Glutamatergic neuron (in vitro differentiated cells): Measurements from ENCODE around the gene WWOX. TPM values are rescaled to one million over a fixed set of nuclear protein-coding genes. Genes with fewer than 3 reads are reported as not detected.

ENCODE experiments used
- DNase-seq: peaks from one replicate; pipeline ENCODE4 v3.0.0; 2022
- H3K27ac Mint-ChIP-seq: one replicate; pipeline ENCODE4 v1.8.0; 2020; ENCODE audit warnings: mild to moderate bottlenecking, mixed read lengths, inconsistent platforms; ENCODE audit not compliant: unreplicated experiment
- H3K27me3 Mint-ChIP-seq: one replicate; pipeline ENCODE4 v1.8.0; 2020; ENCODE audit warnings: mild to moderate bottlenecking, moderate library complexity, mixed read lengths, inconsistent platforms; ENCODE audit not compliant: unreplicated experiment
- H3K36me3 Mint-ChIP-seq: one replicate; pipeline ENCODE4 v1.8.0; 2020; ENCODE audit warnings: mild to moderate bottlenecking, mixed read lengths, inconsistent platforms; ENCODE audit not compliant: unreplicated experiment
- H3K4me1 Mint-ChIP-seq: one replicate; pipeline ENCODE4 v1.8.0; 2020; ENCODE audit warnings: mild to moderate bottlenecking, low read depth, mixed read lengths, inconsistent platforms; ENCODE audit not compliant: unreplicated experiment
- H3K4me3 Mint-ChIP-seq: one replicate; pipeline ENCODE4 v1.8.0; 2020; ENCODE audit warnings: mild to moderate bottlenecking, mixed read lengths, inconsistent platforms; ENCODE audit not compliant: unreplicated experiment
- H3K9me3 Mint-ChIP-seq: one replicate; pipeline ENCODE4 v1.8.0; 2020; ENCODE audit warnings: mild to moderate bottlenecking, moderate library complexity, mixed read lengths, inconsistent platforms; ENCODE audit not compliant: unreplicated experiment
- total RNA-seq: library from RNA; stranded (reverse); fragmentation: NEBNext Ultra II Directional; extraction: Animal tissue kit (Norgen Biotek cat#: 25700); gene quantifications from one replicate; pipeline ENCODE4 v1.2.1, GENCODE V29; 2021; ENCODE audit not compliant: unreplicated experiment
- TF ChIP-seq, protein P1 (sequence below): fragments of 200-600 bp; sonication (generic); IDR thresholded peaks from one replicate; pipeline ENCODE4 v1.5.0; 2021; ENCODE audit not compliant: partially characterized antibody, unreplicated experiment

The WWOX gene
- total RNA-seq, 1 donor from 2014 or later, result 10.3 TPM

DNA sequence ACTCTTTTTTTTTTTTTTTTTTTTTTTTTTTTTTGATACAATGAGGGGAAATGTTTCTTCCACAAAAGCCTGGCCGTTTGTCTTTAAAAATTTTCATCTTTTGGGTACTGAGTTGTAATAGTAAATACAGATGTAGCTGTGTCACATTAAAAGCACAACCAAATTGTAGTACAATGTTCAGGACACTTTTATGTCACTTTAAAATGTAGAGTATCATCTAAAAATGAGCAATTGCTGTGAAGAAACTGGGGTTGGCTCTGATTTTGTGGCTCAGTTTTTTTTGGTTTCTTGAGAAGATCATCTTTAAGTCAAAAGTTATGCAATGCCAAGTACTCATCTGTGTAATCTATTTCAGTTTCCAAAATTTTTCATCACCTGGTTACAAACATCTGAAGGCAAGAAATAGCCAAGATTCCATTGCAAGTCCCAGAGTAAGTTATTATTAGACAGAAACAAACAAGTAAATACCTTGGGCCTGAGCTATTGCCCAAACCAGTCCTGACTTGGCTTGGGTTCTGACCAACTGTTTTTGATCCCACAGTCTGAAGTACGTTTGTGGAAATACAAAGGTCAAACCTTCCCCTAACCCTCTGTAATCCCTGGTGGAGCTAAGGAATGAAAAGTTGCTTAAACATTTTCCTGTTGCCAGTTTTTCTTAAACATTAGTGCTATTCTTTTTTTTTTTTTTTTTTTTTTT lies 717.2 kb downstream of the WWOX start:
- no peak for DNase-seq
- TF ChIP-seq, protein P1, sequence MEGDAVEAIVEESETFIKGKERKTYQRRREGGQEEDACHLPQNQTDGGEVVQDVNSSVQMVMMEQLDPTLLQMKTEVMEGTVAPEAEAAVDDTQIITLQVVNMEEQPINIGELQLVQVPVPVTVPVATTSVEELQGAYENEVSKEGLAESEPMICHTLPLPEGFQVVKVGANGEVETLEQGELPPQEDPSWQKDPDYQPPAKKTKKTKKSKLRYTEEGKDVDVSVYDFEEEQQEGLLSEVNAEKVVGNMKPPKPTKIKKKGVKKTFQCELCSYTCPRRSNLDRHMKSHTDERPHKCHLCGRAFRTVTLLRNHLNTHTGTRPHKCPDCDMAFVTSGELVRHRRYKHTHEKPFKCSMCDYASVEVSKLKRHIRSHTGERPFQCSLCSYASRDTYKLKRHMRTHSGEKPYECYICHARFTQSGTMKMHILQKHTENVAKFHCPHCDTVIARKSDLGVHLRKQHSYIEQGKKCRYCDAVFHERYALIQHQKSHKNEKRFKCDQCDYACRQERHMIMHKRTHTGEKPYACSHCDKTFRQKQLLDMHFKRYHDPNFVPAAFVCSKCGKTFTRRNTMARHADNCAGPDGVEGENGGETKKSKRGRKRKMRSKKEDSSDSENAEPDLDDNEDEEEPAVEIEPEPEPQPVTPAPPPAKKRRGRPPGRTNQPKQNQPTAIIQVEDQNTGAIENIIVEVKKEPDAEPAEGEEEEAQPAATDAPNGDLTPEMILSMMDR, result no peak
- H3K9me3 Mint-ChIP-seq, result no peaks in the 10 kb centered on the region
- no peaks in the 10 kb centered on the region for H3K36me3 Mint-ChIP-seq
- no peak overlapping the region for H3K27ac Mint-ChIP-seq
- no peak overlapping the region for H3K4me3 Mint-ChIP-seq
- no peaks in the 10 kb centered on the region for H3K4me1 Mint-ChIP-seq
- H3K27me3 Mint-ChIP-seq, result no peaks in the 10 kb centered on the region

DNA sequence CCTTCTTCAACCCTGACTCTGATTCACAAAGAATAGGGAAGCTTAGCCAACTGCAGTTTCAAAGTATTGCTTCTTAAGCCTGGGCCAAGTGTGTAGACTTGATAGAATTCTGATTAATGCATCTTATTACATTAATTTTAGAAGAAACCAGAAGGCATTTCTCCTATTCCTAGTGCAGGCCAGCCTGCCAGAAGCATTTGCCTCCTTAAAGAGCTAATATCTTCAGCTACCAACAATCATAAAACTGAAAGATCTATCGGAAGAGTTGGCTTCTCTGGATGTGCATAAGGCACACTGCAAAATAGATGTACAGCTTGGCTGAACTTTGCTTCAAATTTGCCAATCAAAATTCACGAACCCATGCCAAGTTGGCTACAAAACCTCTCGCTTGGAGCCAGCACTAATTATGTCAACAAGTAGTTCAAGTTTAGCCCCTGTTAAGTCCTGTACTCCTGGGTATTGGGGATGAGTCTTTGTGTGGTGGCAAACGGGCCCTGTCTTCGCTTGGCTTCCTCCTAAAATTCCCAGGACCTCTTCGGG lies 717.8 kb downstream of the WWOX start:
- Mint-ChIP-seq H3K4me1 (no peaks in the 10 kb centered on the region), H3K27ac (no peak overlapping the region), H3K4me3 (no peak overlapping the region), H3K36me3 (no peaks in the 10 kb centered on the region), H3K27me3 (no peaks in the 10 kb centered on the region), H3K9me3 (no peaks in the 10 kb centered on the region)
- TF ChIP-seq, protein P1, result no peak
- no peak for DNase-seq

DNA sequence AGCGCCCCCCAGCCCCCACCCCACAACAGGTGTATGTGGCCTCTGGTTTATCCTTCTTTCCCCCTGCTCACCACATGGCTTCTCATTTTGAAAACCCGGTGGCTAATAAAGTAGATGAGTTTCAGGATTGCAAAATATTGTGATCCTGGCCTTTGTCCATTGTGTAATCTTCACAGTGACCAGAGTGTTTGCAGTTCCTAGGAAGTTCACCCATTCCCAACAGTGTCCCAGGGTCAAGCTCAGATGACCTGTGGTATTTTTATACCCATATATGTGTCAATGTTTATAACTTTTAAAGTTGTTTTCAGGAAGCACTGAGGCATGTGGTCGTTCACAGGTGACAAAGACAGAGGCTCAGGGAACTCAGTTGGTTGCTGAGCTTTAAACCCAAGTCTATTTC lies 721.9 kb downstream of the WWOX start:
- Mint-ChIP-seq H3K27me3 (peaks cover 3% of the 10 kb centered on the region), H3K4me3 (no peak overlapping the region), H3K36me3 (peaks cover 5% of the 10 kb centered on the region), H3K4me1 (no peaks in the 10 kb centered on the region), H3K27ac (no peak overlapping the region), H3K9me3 (no peaks in the 10 kb centered on the region)
- TF ChIP-seq, protein P1, result no peak
- DNase-seq, result no peak

GRCh38 chr16:78822509-78822908 lies 723.1 kb downstream of the WWOX start:
- H3K9me3 Mint-ChIP-seq, result no peaks in the 10 kb centered on the region
- H3K36me3 Mint-ChIP-seq, result peaks cover 5% of the 10 kb centered on the region
- TF ChIP-seq, protein P1, result no peak
- no peak overlapping the region for H3K4me3 Mint-ChIP-seq
- no peak overlapping the region for H3K27ac Mint-ChIP-seq
- H3K27me3 Mint-ChIP-seq, result peaks cover 3% of the 10 kb centered on the region
- no peaks in the 10 kb centered on the region for H3K4me1 Mint-ChIP-seq
- no peak for DNase-seq

DNA sequence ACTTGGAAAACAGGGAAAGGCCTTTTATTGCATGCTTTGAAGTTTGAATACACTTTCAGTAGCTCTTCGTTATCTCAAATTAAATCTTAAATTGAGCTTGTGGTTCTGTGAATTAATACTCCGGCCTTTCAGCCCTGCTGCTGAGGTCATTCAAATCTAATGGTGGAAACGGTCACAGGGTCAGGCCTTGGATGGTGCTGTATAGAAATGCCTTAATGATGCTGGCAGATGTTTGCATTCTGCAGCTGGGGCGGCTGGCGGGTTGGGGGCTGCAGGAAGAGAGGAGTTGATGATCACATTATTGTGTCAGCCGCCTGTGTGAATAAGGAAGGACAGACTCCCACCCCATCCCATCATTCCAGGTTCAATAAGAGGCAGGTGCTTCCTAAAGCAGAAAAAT lies 723.6 kb downstream of the WWOX start:
- no peaks in the 10 kb centered on the region for H3K9me3 Mint-ChIP-seq
- no peak for DNase-seq
- peaks cover 3% of the 10 kb centered on the region for H3K27me3 Mint-ChIP-seq
- H3K27ac Mint-ChIP-seq, result no peak overlapping the region
- H3K4me1 Mint-ChIP-seq, result no peaks in the 10 kb centered on the region
- no peak overlapping the region for H3K4me3 Mint-ChIP-seq
- TF ChIP-seq, protein P1, result no peak
- peaks cover 5% of the 10 kb centered on the region for H3K36me3 Mint-ChIP-seq
